ENCODE data around the gene FRG2. TPM values are rescaled to one million over a fixed set of nuclear protein-coding genes. Genes with fewer than 3 reads are reported as not detected.
"Not testable (repeated sequence)": the region's sequence is repeated elsewhere in the genome, so short reads cannot be mapped to it uniquely, and the experiment has no call there.

FRG2 gene
- total RNA-seq, 1 donor from 2014 or later: not detected

- DNase-seq (ENCODE audit: low spot score): no peak
These were observed 10.4 kb downstream of the FRG2 start for GRCh38 chr4:190016369-190017289.

GRCh38 chr4:190015538-190016368, 11.3 kb downstream of the FRG2 start:
- DNase-seq (ENCODE audit: low spot score): no peak

GRCh38 chr4:190014771-190015537, 12.1 kb downstream of the FRG2 start:
- no peak for DNase-seq (ENCODE audit: low spot score)

- not testable (repeated sequence) for DNase-seq (ENCODE audit: low spot score)
These were observed 37.1 kb downstream of the FRG2 start for GRCh38 chr4:189989941-189990340.

GRCh38 chr4:189988877-189989431, 38.1 kb downstream of the FRG2 start:
- no peak for DNase-seq (ENCODE audit: low spot score)

- not testable (repeated sequence) for DNase-seq (ENCODE audit: low spot score)
These were observed 41.3 kb downstream of the FRG2 start for GRCh38 chr4:189985651-189986243.

- DNase-seq (ENCODE audit: low spot score): not testable (repeated sequence)
These were observed 42.4 kb downstream of the FRG2 start for GRCh38 chr4:189984661-189985060.

GRCh38 chr4:189983916-189984526, 43.0 kb downstream of the FRG2 start:
- not testable (repeated sequence) for DNase-seq (ENCODE audit: low spot score)

- DNase-seq (ENCODE audit: low spot score): no peak
These were observed 45.1 kb downstream of the FRG2 start for GRCh38 chr4:189981970-189982369.

- DNase-seq (ENCODE audit: low spot score): not testable (repeated sequence)
These were observed 46.8 kb downstream of the FRG2 start for GRCh38 chr4:189980292-189980691.

GRCh38 chr4:189979196-189980047, 47.6 kb downstream of the FRG2 start:
- no peak for DNase-seq (ENCODE audit: low spot score)

Other genes starting within 250 kb of the FRG2 start
- 8.2 TPM for gene FRG1, start 86.4 kb downstream of the FRG2 start, total RNA-seq (ENCODE audit: insufficient read depth, low replicate concordance)
- not detected for gene DBET, start 37.2 kb upstream of the FRG2 start, total RNA-seq (ENCODE audit: insufficient read depth, low replicate concordance)
- 2.4 TPM for gene DUX4, start 146.5 kb upstream of the FRG2 start, total RNA-seq (ENCODE audit: insufficient read depth, low replicate concordance)

All from umbilical cord (tissue), 2 donors.